Spleen (tissue), 7 donors: ENCODE results near the gene RBFOX1.

Experiments
- CTCF ChIP-seq, 11 experiments: fragments of 200-600 bp in 7 of 11; fragments of 450-650 bp in 4 of 11; sonication (generic) in 4 of 11; IDR thresholded peaks in 8 of 11; conservative IDR thresholded peaks in 3 of 11; 1 replicate in 7 of 11; 2 replicates in 4 of 11; pipeline versions ENCODE4 v1.4.0 to v1.8.0; 2016 to 2021; ENCODE audit warnings: antibody characterized with exemption in 11 of 11, inconsistent platforms in 4 of 11, mild to moderate bottlenecking in 1 of 11
- POLR2A ChIP-seq, 3 donors: fragments of 450-650 bp; IDR thresholded peaks; one replicate each; pipeline ENCODE4 v1.5.1; 2017; ENCODE audit warnings: antibody characterized with exemption in 3 of 3, mild to moderate bottlenecking in 1 of 3
- POLR2AphosphoS5 ChIP-seq, 3 donors: sonication (generic); formaldehyde crosslinking; IDR thresholded peaks; one replicate each; pipeline ENCODE4 v1.5.1; 2017; ENCODE audit warnings: antibody characterized with exemption in 3 of 3
- donor health status: DM: no; HTN: no; CAD: no; lungs with moderate emphysema.
- donor health status: DM: no; HTN: no; CAD: no.
- donor health status: DM: no; HTN: no; CAD: no.

GRCh38 chr16:7511549-7512260 lies 179.1 kb downstream of the RBFOX1 start:
- TF ChIP-seq POLR2A (IDR thresholded peaks at IDR 0.05) (no peak), POLR2AphosphoS5 (IDR thresholded peaks at IDR 0.05) (no peak), CTCF (IDR thresholded peaks at IDR 0.05 in 8 of 11, conservative IDR thresholded peaks at IDR 0.05 in 3 of 11) (no peak)
